PC-9 (cell line): ENCODE measurements around the gene GRIFIN. TPM values are rescaled to one million over a fixed set of nuclear protein-coding genes. Genes with fewer than 3 reads are reported as not detected.

Experiments used
- Bru-seq: library from RNA; stranded (reverse); fragments of 400-500 nt; gene quantifications from one replicate; lab custom pipeline; 2021; lab: Mats Ljungman, UMichigan
- BruChase-seq, 2 experiments: library from RNA; stranded (reverse); fragments of 400-500 nt; gene quantifications; one replicate each; lab custom pipeline; 2021; lab: Mats Ljungman, UMichigan
- BruUV-seq: library from RNA; stranded (reverse); fragments of 400-500 nt; replicated peaks from 2 replicates; lab custom pipeline; 2021; lab: Mats Ljungman, UMichigan
- CTCF ChIA-PET: fragments of 300-600 bp; sonication (Branson Sonifier 250); formaldehyde crosslinking; loops from one replicate; lab custom pipeline; 2022; ENCODE audit warnings: antibody characterized with exemption; lab: Charles Lee
- POLR2A ChIA-PET: fragments of 300-600 bp; sonication (Branson Sonifier 250); formaldehyde crosslinking; loops from one replicate; lab custom pipeline; 2022; ENCODE audit warnings: antibody characterized with exemption; ENCODE audit not compliant: unreplicated experiment; lab: Charles Lee
- DNase-seq, 2 experiments: peaks; one replicate each; pipeline versions ENCODE4 v3.0.0 to v3.0.0-alpha.2; 2015 to 2022; ENCODE audit warnings: mixed read lengths in 1 of 2
- H2AFZ ChIP-seq: fragments of 200-600 bp; sonication (generic); 2 replicates; pipeline ENCODE4 v1.8.1; 2017; ENCODE audit warnings: antibody characterized with exemption
- H3F3A ChIP-seq: fragments of 200-600 bp; sonication (generic); 2 replicates; pipeline ENCODE4 v1.8.1; 2017; ENCODE audit warnings: antibody characterized with exemption, mild to moderate bottlenecking, low read depth; ENCODE audit not compliant: insufficient read depth
- H3K27ac ChIP-seq: fragments of 200-600 bp; sonication (generic); 2 replicates; pipeline ENCODE4 v1.6.1; 2016; ENCODE audit warnings: mixed run types
- H3K27me3 ChIP-seq: fragments of 200-600 bp; sonication (generic); 2 replicates; pipeline ENCODE4 v1.6.1; 2016; ENCODE audit warnings: low read depth, mixed run types; ENCODE audit not compliant: insufficient read depth
- H3K36me3 ChIP-seq: fragments of 200-600 bp; sonication (generic); 2 replicates; pipeline ENCODE4 v1.6.1; 2016; ENCODE audit warnings: low read depth, mixed run types
- H3K4me1 ChIP-seq: fragments of 200-600 bp; sonication (generic); replicated peaks from 2 replicates; pipeline ENCODE4 v1.6.1; 2016; ENCODE audit warnings: mixed run types; ENCODE audit not compliant: insufficient read depth
- H3K4me2 ChIP-seq: fragments of 200-600 bp; sonication (generic); 2 replicates; pipeline ENCODE4 v1.6.1; 2017; ENCODE audit warnings: mixed run types
- H3K4me3 ChIP-seq: fragments of 200-600 bp; sonication (generic); 2 replicates; pipeline ENCODE4 v1.6.1; 2016; ENCODE audit warnings: mixed run types
- H3K79me2 ChIP-seq: fragments of 200-600 bp; sonication (generic); 2 replicates; pipeline ENCODE4 v1.6.1; 2017; ENCODE audit warnings: low read depth, mixed run types
- H3K9me2 ChIP-seq: fragments of 200-600 bp; sonication (generic); 2 replicates; pipeline ENCODE4 v1.8.1; 2017; ENCODE audit warnings: mild to moderate bottlenecking; ENCODE audit not compliant: insufficient read depth
- H3K9me3 ChIP-seq: fragments of 200-600 bp; sonication (generic); 2 replicates; pipeline ENCODE4 v1.8.1; 2016; ENCODE audit warnings: low read depth; ENCODE audit not compliant: insufficient read depth
- H4K20me1 ChIP-seq: fragments of 200-600 bp; sonication (generic); 2 replicates; pipeline ENCODE4 v1.8.1; 2017; ENCODE audit not compliant: insufficient read depth
- EZH2 ChIP-seq: fragments of 200-600 bp; sonication (generic); IDR thresholded peaks from 2 replicates; pipeline ENCODE4 v1.8.0; 2017; ENCODE audit warnings: antibody characterized with exemption, low read depth
- intact Hi-C: fragments of 100-400 bp; cut with micrococcal nuclease; formaldehyde crosslinking; loops from one replicate; pipeline ENCODE4 v1.10.0; 2022; ENCODE audit not compliant: unreplicated experiment
- long read RNA-seq: library from polyadenylated mRNA; stranded (forward); transcript quantifications from one replicate; pipeline ENCODE4 v2.0.0, GENCODE V29; 2022
- total RNA-seq: library from RNA; stranded (reverse); gene quantifications from 2 replicates; pipeline ENCODE4 v1.2.3, GENCODE V29; 2021
- TF ChIP-seq, protein P1 (sequence below): fragments of 200-600 bp; sonication (generic); conservative IDR thresholded peaks from 2 replicates; pipeline ENCODE4 v1.6.1; 2017; ENCODE audit warnings: mixed run types, antibody characterized with exemption, mild to moderate bottlenecking, moderate library complexity

Gene GRIFIN
- total RNA-seq (not detected in 2 replicates), Bru-seq, nascent RNA (not detected), BruChase-seq, experiment 1, labeled RNA remaining after a 2-hour chase (not detected), BruChase-seq, experiment 2, labeled RNA remaining after a 6-hour chase (not detected)
- long read RNA-seq = 0 reads

DNA sequence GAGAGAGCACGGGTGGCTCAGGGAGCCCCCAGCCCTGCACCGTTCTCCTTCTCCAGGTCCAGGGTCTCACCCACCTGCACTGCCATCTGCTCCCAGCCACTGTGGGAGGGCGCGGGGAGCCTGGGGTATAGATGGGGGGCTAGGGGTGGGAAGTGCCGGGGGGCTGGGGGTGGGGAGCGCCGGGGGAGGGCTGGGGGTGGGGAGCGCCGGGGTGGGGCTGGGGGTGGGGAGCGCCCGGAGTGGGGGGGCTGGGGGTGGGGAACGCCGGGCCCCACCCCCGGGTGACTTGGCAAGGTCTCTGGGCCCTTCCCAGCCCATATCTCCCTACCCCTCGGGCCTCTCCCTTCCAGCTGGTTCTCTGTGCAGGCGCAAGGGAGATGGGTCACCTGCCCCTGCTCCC lies at the start of gene GRIFIN:
GRIFIN (minus strand) TSS at position 101 of the 400 bp plus-strand sequence; CDS start at position 86, 15 bp downstream.
- H3K4me2 ChIP-seq = no peak within 1 kb of the TSS
- H3F3A ChIP-seq = peaks cover 13% of the 10 kb centered on the region; the same call in 1 of the 2 replicates
- no TSS peak for BruUV-seq
- no peaks in the 10 kb centered on the region for H4K20me1 ChIP-seq
- no peaks in the 10 kb centered on the region for H3K9me2 ChIP-seq
- H3K36me3 ChIP-seq = no peaks in the 10 kb centered on the region
- no peak for TF ChIP-seq EZH2
- TF ChIP-seq, protein P1, sequence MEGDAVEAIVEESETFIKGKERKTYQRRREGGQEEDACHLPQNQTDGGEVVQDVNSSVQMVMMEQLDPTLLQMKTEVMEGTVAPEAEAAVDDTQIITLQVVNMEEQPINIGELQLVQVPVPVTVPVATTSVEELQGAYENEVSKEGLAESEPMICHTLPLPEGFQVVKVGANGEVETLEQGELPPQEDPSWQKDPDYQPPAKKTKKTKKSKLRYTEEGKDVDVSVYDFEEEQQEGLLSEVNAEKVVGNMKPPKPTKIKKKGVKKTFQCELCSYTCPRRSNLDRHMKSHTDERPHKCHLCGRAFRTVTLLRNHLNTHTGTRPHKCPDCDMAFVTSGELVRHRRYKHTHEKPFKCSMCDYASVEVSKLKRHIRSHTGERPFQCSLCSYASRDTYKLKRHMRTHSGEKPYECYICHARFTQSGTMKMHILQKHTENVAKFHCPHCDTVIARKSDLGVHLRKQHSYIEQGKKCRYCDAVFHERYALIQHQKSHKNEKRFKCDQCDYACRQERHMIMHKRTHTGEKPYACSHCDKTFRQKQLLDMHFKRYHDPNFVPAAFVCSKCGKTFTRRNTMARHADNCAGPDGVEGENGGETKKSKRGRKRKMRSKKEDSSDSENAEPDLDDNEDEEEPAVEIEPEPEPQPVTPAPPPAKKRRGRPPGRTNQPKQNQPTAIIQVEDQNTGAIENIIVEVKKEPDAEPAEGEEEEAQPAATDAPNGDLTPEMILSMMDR = no peak
- intact Hi-C loops = loop anchor here (5.0 kb wide), 2 partner anchors 46 to 81 kb away; partner anchors contain the start of genes BRAT1 and IQCE
- no peak within 1 kb of the TSS for H2AFZ ChIP-seq
- CTCF ChIA-PET = no interaction called here
- H3K27me3 ChIP-seq = peaks cover 3% of the 10 kb centered on the region; the same call in 1 of the 2 replicates
- H3K4me3 ChIP-seq = no peak within 1 kb of the TSS
- H3K4me1 ChIP-seq = peaks cover 10% of the 10 kb centered on the region
- no peak for DNase-seq
- H3K9me3 ChIP-seq = no peaks in the 10 kb centered on the region
- no peaks in the 10 kb centered on the region for H3K79me2 ChIP-seq
- POLR2A ChIA-PET = no interaction called here
- H3K27ac ChIP-seq = no peak within 1 kb of the TSS

- no peaks in the 10 kb centered on the region for H3K9me2 ChIP-seq
- intact Hi-C loops = loop anchor here (2.0 to 10.0 kb wide), 5 partner anchors 48 to 990 kb away; partner anchors contain the start of genes GRIFIN, MAFK and SNX8
- TF ChIP-seq, protein P1 = no peak
- TF ChIP-seq EZH2 = no peak
- no peaks in the 10 kb centered on the region for H4K20me1 ChIP-seq
- H3K9me3 ChIP-seq = no peaks in the 10 kb centered on the region
- H3K79me2 ChIP-seq = peaks cover 13% of the 10 kb centered on the region
- ChIA-PET CTCF (no interaction called here), POLR2A (interaction anchor here (0.6 kb wide), 1 partner anchor 255 kb away, joined by 29 read pairs; no protein-coding TSS in a partner anchor)
- peaks cover 97% of the 10 kb centered on the region for H3K4me1 ChIP-seq
- peak overlapping the region; percentile 77 for H3K4me2 ChIP-seq
- H3K4me3 ChIP-seq = no peak overlapping the region
- BruUV-seq = no TSS peak
- H3K36me3 ChIP-seq = no peaks in the 10 kb centered on the region
- H3K27me3 ChIP-seq = no peaks in the 10 kb centered on the region
- no peak overlapping the region for H2AFZ ChIP-seq
- peaks cover 61% of the 10 kb centered on the region for H3F3A ChIP-seq
- no peak overlapping the region for H3K27ac ChIP-seq
- DNase-seq = no peak
Observed at GRCh38 chr7:2524808-2525657, 48.8 kb upstream of the GRIFIN start.
